Activated effector memory CD4-positive, alpha-beta T cell treated with anti-CD3 and anti-CD28 coated beads, Interleukin-2, amount 50 U/mL, for 16 hours (primary cell): ENCODE measurements around the gene SERPIND1.
"Not testable (repeated sequence)": the region's sequence is repeated elsewhere in the genome, so short reads cannot be mapped to it uniquely, and the experiment has no call there.

Experiments used
- DNase-seq: peaks from one replicate; pipeline ENCODE4 v3.0.0-alpha.2; 2020

SERPIND1 gene

DNA sequence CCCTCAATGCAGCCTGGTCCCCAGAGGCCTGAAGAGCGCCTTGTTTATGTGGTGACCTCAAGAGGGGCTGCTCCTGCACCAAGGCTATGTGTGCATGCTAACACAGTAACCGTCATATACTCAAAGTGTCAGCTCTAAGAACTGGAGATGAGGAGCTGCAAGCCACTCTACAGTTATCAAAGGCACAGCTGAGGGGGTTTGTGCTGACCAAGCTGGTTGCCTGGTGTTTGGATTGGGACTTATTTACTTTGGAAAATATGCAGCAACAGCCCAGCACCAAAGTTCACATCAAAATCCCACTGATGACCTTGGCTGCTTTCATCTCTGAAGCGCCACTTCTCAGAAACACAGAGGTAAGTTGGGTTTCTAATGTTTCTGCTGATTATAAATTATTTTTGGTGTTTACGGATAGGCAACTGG, at the start of gene SERPIND1:
TSS of gene SERPIND1 (plus strand) at position 321 of the 420 bp plus-strand sequence. CDS start 5,200 bp downstream, outside the sequence.
- no peak for DNase-seq

- DNase-seq = no peak
Observed at GRCh38 chr22:20724676-20725454, 49.0 kb upstream of the SERPIND1 start.

- DNase-seq = no peak
Observed at GRCh38 chr22:20725987-20726558, 47.8 kb upstream of the SERPIND1 start.

GRCh38 chr22:20727118-20728015, 46.5 kb upstream of the SERPIND1 start:
- DNase-seq = no peak

GRCh38 chr22:20728523-20729190, 45.3 kb upstream of the SERPIND1 start:
- DNase-seq = no peak

DNA sequence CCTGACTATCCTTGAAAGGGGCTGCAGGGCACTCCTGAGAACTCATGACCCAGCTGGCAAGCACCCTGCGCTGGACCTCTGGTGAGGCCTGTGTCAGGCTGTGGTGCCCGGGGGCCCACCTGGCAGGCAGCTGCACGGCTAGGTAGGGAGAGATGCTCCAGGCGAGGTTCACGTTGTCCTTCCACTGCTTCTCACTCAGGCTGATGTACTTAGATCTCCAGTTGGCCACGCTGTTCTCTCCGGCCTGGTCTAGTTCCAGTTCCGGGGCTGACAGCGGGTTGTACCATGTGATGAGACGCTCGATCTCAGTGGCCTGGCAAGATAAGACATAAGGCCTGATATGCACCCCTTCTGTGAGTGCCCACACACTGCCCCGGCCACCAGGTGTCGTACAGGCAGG, 44.7 kb upstream of the SERPIND1 start:
- DNase-seq = no peak

DNA sequence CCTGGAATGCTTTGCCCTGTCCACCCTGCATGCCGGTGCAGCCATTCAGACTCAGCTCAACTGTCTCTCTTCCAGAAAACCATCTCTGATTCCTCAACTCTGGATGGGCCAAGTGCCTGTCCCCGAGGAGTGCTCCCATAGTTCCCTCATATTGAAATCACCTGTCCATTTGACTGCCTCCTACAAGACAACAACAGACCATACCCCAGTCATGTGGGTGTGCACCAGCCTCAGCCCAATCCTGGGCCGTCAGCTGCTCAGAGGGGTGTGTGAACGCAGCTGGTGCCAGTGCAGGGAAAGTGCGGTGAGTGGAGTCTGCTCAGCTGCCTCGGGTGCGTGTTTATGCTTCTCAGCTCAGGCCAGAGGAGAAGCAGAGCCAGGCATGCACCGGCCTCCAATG, 41.5 kb upstream of the SERPIND1 start:
- DNase-seq = not testable (repeated sequence)

DNA sequence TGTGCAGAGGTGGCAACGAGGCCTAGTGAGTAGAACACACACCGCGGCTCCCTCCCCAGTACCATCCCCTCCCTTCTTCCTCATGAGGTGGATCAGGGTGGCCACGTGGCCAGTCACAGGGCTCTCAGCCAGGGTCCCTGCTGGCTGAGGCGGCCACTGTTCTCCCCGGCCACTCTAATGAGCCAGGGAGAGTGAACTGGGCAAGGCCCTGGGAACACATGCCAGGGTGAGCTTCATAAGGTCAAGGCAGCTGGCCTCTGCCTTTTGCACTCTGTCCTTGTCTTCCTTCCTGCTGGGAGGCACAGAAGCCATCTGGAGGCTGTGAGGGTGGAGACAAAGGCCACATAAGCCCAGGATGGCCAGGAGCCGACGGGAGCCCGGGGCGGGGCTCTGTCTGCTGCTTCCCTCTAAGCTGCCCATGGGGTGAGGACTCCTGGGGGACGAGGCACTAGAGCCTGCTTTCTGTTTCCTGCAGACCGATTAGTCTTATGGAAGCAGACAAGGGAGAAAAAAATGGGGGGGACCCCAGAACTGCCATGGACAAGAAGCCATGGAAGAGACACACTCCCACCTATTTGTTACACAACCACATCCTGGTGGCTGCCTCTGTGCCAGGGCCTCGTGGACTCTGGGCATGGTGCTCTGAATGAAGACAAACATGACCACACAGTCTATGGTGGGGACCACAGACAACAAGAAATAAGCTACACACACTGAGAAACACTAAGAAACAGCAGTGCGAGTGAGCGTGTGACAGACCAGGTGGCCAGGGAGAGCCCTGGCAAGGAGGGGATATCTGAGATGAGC, 38.4 kb upstream of the SERPIND1 start:
- DNase-seq = not testable (repeated sequence)

DNA sequence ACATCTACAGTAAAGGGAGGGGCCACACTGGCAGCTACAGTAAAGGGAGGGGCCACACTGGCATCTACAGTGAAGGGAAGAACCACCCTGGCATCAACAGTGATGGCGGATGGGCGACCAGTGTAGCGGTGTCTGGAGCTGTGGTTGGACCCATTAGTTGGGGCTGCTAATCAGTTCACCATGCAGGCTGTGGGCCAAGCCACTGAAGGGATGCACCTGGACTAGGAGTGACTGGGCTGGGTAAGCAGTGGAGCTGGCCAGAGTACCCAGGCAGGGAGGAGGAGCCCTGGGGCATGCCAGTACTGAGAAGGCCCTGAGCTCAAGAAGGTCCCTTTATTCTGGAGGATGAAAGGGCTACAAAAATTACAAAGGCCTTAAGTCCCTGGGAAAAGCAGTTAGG, 37.0 kb upstream of the SERPIND1 start:
- DNase-seq = not testable (repeated sequence)

DNA sequence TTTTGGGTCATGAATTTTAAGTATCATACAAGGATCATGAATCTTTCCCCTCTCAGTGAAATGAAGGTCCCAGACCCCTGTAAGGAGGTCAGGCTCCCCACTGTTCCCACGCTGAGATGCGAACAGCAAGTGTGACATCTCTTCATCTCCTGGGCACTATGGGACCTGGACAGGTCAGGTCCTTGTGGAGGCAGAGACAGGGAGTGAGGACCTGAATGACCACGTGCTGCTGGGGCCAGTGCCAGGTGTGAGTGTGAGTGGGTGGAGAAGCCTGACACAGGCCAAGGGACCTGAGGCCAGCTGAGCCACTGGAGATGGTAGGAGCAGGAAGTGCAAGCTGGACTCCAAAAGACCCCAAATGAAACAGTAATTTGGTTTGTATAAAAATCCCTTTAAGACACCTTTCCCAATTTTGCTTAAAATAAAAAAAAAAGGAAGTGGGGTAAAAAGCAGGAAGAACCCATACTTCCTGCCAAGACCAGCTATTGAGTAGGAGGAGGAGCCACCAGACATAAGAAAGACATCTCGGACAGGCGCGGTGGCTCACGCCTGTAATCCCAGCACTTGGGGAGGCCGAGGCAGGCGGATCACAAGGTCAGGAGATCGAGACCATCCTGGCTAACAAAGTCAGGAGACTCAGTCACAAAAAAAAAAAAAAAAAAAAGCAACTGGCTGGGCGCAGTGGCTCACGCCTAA, 35.4 kb upstream of the SERPIND1 start:
- no peak for DNase-seq

DNA sequence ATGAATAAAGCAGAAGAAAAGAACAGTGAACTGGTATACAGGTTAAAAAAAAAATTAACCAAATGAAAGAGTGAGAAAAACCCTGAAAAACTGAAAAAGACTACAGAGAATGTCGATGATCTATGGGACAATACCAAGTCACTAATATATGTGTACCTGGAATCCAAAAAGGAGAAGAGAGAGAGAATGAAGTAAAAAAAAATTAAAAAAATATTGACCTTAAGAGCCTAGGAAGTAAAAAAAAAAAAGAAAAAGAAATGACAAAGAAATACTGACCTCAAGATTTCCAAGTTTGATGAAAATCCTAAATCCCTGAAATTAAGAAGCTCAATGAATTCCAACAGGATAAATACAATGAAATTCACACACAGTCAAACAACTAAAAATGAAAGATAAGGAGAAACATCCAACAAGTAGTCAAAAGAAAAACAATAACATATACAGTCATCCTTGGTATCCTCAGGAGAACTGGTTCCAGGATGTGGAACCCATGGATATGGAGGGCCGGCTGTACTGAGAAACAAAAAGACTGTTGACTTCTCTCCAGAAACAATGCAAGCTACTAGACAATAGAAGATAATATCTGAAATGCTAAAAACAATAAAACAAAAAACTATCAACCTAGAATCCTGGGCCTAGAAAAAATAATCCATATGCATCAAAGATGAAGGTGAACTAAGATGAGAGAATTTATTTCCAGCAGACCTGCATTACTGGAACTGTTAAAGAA, 33.5 kb upstream of the SERPIND1 start:
- DNase-seq = no peak

GRCh38 chr22:20741008-20741633, 32.8 kb upstream of the SERPIND1 start:
- DNase-seq = no peak

DNA sequence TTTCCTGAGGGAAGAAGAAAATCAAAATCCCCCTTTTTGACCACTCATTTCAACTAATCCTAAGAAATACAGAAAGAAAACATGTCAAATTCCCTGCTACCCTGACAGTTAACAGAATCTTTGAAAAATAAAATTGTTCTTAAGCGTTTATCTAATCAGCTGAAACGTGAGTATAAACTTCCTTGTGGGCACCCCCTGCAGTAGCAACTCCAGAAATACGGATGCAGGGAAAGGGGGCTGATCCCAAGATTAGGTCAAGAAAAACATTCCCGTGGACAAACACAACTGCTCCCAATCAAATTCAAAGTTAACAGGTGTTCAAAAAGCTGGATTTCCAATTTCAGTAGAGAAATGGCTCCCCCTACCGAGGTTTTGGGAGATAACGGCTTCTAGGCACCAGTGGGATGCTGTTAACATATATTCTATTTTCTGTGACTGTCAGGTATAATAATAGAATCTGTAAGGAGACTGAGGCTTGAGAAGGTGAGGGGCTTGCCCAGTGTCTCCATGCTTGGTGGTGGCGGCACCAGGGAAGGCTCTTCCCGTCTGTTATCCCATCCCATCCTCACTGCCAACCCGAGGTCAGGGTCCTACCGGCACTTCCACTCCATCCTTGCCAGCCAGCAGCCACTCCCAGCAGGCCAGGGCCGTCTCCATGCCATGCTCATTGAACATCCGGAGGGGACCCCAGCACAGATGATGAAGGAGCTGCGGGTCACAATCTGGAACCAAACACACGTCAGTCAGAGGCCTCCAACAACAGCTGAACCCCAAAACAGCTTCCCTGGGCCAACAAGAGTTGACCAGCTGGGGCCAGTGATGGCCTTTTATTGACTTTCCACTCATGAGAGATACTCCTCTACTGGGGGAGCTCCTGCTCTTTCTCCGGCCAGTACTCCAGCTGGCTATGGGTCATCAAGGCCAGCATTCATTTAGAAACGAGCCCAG, 32.0 kb upstream of the SERPIND1 start:
- peak; percentile 67 for DNase-seq

DNA sequence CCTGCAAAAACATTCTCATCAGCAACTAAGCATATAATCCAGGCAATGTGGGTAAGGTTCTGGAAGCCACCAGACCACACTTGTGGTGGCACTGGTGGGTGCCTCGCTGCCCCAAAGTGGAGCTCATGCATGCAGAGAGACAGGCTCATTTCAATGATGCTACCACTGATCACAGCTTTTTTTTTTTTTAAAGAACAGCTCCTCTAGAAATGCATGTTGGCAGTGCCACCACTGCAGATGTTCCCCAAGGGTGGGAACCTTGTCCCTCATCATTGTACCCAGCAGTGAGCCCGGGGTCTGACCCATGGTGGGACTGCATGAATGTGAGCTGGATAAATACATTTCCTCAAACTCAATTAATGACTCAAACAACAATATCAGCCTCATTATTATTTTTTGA, 31.1 kb upstream of the SERPIND1 start:
- no peak for DNase-seq

GRCh38 chr22:20744456-20744855, 29.5 kb upstream of the SERPIND1 start:
- DNase-seq = no peak

DNA sequence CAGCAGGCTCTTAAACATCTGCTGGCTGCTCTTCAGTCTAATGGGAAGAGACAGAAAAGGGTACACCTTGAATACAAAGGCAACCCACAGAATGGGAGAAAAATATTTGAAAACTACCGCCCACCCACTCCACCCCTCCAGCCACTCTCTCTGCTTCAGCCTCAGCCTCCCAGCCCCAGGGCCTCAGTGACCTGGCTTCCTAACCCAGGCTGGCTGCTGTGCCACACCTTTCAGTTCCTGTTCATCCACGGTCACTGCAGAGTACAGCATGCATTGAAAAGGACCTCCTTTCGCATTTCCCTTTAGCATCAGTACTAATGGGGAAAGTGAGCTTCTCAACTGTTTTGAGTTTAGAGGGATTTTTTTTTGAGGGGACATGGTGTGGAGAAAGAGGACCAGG, 28.8 kb upstream of the SERPIND1 start:
- no peak for DNase-seq

- no peak for DNase-seq
Observed at GRCh38 chr22:20746431-20747189, 27.3 kb upstream of the SERPIND1 start.

- DNase-seq = no peak
Observed at GRCh38 chr22:20747223-20747622, 26.7 kb upstream of the SERPIND1 start.
